Ishikawa (cell line): ENCODE results near the gene HOXB3.

Experiments used
- CEBPB ChIP-seq: IDR thresholded peaks from 2 replicates; pipeline ENCODE4 v1.6.1; 2012
- CREB1 ChIP-seq: IDR thresholded peaks from 2 replicates; pipeline ENCODE4 v1.6.1; 2012; ENCODE audit warnings: low read depth
- EGR1 ChIP-seq: IDR thresholded peaks from 2 replicates; pipeline ENCODE4 v1.6.1; 2012
- EP300 ChIP-seq: IDR thresholded peaks from 2 replicates; pipeline ENCODE4 v1.6.1; 2012; ENCODE audit warnings: borderline replicate concordance
- FOXM1 ChIP-seq: IDR thresholded peaks from 2 replicates; pipeline ENCODE4 v1.6.1; 2012; ENCODE audit warnings: low read depth, borderline replicate concordance
- NFIC ChIP-seq: IDR thresholded peaks from 2 replicates; pipeline ENCODE4 v1.6.1; 2012
- RAD21 ChIP-seq: IDR thresholded peaks from 2 replicates; pipeline ENCODE4 v1.6.1; 2012; ENCODE audit warnings: low read depth
- TAF1 ChIP-seq: IDR thresholded peaks from 2 replicates; pipeline ENCODE4 v1.6.1; 2012; ENCODE audit warnings: low read depth, mild to moderate bottlenecking
- TCF12 ChIP-seq: IDR thresholded peaks from 2 replicates; pipeline ENCODE4 v1.6.1; 2012; ENCODE audit warnings: low read depth
- TEAD4 ChIP-seq: IDR thresholded peaks from 2 replicates; pipeline ENCODE4 v1.6.1; 2012
- YY1 ChIP-seq: IDR thresholded peaks from 2 replicates; pipeline ENCODE4 v1.6.1; 2012; ENCODE audit warnings: low read depth
- ZBTB7A ChIP-seq: IDR thresholded peaks from 2 replicates; pipeline ENCODE4 v1.6.1; 2012; ENCODE audit warnings: low read depth
- TF ChIP-seq, protein P1 (sequence below): IDR thresholded peaks from 2 replicates; pipeline ENCODE4 v1.6.1; 2012
- TF ChIP-seq, protein P2 (sequence below): IDR thresholded peaks from 2 replicates; pipeline ENCODE4 v1.6.1; 2012; ENCODE audit warnings: low read depth, mild to moderate bottlenecking
- TF ChIP-seq, protein P3 (sequence below): IDR thresholded peaks from 2 replicates; pipeline ENCODE4 v1.6.1; 2012

The HOXB3 gene

DNA sequence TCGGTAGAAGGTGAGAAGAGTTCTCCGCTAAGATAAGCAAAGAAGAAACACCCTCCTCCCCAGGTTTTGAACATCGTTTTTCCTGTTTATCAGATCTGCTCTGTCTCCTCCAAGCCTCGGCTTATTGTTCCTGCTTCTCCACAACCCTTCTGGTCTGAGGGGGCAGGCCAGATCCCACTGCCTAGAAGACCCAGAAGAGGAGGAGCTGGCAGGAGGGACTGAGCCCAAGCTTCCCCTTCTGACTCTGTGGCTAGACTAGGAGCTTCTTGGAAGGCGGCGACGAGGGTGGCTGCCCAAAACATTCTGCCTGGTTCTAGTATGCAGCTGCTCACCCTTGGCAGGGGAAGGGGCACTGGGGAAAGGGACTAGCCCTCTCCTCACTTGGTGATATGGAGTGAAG is 8.7 kb upstream of the HOXB3 start:
- TF ChIP-seq, protein P1, sequence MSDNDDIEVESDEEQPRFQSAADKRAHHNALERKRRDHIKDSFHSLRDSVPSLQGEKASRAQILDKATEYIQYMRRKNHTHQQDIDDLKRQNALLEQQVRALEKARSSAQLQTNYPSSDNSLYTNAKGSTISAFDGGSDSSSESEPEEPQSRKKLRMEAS, result no peak
- 0 out of 2 replicates have a peak, but pooled peaks have one; percentile 11 for TF ChIP-seq ZBTB7A

DNA sequence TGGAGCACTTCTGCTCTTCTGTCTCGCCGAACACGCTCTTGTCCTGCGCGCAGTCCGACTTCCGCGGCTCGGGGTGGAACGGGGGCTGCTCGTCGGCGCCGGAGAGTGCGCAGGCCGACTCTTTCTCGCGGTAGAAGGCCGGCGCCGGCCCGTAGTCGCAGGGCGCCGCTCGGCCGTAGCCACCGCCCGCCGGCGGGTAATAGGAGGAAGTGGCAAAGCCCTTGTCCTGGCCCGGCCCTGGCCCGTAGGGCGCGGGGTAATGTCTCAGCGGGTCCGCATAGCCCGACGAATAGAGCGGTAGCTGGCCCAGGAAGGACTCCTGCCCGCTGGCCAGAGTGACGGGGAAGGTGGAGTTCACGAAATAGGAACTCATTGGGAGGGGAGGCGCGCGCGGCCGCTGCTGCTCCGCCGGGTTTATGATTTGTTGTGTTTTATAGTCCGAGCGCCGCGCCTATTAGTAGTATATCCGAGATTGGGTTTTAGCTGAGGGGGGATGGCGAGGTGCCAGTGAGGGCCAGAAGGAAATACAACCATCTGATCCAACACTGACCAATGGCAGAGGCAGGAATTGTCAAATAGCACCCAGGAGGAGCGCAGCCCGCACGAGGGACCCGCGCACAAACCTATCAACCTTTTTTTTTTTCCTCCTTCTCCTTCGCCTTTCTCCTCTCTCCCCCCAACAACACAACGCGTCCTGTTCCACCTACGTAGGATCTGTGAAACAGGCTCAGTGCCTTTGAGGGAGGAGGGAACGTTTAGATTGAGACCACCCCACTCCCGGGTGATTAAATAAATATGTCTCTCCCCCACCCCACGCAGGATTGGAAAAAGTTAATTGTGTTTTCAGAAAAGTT is 8.0 kb upstream of the HOXB3 start:
- TF ChIP-seq, protein P2, sequence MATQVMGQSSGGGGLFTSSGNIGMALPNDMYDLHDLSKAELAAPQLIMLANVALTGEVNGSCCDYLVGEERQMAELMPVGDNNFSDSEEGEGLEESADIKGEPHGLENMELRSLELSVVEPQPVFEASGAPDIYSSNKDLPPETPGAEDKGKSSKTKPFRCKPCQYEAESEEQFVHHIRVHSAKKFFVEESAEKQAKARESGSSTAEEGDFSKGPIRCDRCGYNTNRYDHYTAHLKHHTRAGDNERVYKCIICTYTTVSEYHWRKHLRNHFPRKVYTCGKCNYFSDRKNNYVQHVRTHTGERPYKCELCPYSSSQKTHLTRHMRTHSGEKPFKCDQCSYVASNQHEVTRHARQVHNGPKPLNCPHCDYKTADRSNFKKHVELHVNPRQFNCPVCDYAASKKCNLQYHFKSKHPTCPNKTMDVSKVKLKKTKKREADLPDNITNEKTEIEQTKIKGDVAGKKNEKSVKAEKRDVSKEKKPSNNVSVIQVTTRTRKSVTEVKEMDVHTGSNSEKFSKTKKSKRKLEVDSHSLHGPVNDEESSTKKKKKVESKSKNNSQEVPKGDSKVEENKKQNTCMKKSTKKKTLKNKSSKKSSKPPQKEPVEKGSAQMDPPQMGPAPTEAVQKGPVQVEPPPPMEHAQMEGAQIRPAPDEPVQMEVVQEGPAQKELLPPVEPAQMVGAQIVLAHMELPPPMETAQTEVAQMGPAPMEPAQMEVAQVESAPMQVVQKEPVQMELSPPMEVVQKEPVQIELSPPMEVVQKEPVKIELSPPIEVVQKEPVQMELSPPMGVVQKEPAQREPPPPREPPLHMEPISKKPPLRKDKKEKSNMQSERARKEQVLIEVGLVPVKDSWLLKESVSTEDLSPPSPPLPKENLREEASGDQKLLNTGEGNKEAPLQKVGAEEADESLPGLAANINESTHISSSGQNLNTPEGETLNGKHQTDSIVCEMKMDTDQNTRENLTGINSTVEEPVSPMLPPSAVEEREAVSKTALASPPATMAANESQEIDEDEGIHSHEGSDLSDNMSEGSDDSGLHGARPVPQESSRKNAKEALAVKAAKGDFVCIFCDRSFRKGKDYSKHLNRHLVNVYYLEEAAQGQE, result no peak
- TF ChIP-seq TEAD4 (no peak), CEBPB (no peak), NFIC (peak; percentile 14; the same call in 1 of the 2 replicates), TCF12 (0 out of 2 replicates have a peak, but pooled peaks have one; percentile 16), CREB1 (no peak), EGR1 (no peak)
- TF ChIP-seq, protein P3, sequence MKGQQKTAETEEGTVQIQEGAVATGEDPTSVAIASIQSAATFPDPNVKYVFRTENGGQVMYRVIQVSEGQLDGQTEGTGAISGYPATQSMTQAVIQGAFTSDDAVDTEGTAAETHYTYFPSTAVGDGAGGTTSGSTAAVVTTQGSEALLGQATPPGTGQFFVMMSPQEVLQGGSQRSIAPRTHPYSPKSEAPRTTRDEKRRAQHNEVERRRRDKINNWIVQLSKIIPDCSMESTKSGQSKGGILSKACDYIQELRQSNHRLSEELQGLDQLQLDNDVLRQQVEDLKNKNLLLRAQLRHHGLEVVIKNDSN, result peak; percentile 24; the same call in 1 of the 2 replicates
- TF ChIP-seq, protein P1, result peak; percentile 64

DNA sequence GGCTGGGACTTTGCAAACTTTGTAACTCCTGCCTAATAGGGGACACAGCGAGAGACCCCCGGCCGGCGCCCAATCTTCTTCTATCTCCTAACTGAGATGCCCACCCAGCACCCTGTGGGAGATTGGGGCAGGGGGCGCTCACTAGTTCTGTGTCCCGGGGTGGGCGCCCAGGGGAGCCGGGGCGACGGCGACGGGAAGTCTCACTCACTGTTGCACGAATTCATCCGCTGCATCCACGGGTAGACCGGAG is 7.4 kb upstream of the HOXB3 start:
- TF ChIP-seq EP300 (no peak), RAD21 (no peak), ZBTB7A (no peak; the same call in 1 of the 2 replicates), YY1 (no peak), FOXM1 (no peak), NFIC (no peak), EGR1 (no peak)
- TF ChIP-seq, protein P1, result no peak

DNA sequence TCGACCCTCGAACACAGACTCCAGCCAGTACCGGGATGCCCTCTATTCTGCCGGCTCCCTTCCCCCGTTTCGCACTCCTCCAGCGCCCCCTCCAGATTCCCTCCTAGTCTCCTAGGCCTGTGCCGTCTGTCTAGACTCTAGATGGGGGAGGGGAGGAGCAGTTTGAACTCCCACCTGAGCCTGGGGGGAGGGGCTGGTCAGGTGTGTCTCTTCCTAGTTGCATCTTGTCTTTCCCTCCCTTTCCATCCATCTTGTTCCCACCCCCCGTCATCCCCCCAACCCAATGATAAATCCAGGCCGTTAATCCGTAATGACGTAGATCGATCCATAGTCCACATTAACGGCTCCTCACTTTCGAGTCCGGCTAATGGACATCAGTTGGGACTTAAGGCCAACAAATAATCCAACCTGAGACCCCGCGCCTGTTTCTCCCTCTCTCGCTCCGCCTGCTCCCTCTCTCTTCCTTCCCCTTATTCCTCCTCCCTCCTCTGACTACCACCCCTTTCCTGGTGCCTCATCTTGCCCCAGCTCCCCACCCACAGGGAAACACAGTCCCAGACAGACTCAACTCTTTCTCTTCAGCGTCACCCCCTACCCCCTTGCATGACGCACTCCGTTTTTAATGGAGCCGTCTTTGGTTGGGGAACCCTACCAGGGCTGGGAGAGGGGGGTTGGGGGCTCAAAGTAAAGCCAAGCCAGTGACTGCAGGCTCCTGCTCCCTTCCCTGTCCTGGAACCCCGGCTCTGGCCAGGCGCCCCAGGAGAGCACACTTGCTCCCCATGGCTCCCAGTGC is 6.9 kb upstream of the HOXB3 start:
- TF ChIP-seq, protein P3, result no peak
- TF ChIP-seq YY1, result no peak
- TF ChIP-seq CREB1, result no peak
- TF ChIP-seq RAD21, result no peak
- no peak; the same call in 1 of the 2 replicates for TF ChIP-seq ZBTB7A
- TF ChIP-seq, protein P1, result no peak
- no peak for TF ChIP-seq EGR1
- no peak for TF ChIP-seq EP300
- TF ChIP-seq, protein P2, result no peak
- TF ChIP-seq CEBPB, result no peak
- TF ChIP-seq FOXM1, result no peak
- no peak for TF ChIP-seq TCF12
- TF ChIP-seq TAF1, result no peak
- no peak for TF ChIP-seq NFIC

DNA sequence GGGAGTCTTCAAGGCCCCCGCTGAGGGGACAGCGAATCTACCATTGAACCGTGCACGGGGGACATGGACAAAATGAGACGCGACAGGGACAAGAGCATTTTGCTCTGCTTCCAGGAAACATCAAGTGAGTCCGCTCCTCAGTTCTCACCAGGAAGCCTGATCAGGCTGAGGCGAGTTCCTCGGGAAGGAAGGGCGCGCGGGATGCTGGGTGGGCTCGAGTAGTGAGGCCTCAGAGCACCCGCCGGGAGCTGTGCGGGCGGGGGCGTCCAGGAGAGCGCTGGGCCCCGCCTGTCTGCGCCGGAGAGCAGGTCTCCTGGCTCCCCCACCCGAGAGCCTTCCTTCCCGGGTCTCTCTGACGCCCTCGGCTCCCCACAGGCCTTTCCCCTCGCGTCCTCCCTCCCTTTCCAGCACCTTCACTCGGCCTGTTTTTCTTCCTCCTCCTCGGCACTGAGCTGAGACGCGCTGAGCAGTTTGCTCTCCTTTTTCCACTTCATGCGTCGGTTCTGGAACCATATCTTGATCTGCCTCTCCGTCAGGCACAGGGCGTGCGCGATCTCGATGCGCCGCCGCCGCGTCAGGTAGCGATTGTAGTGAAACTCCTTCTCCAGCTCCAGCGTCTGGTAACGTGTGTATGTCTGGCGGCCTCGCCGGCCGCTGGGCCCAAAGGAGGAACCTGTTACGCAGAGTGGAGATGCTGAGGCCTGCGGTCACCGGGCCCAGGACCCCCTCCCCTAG is 6.1 kb upstream of the HOXB3 start:
- no peak for TF ChIP-seq YY1
- TF ChIP-seq EP300, result no peak
- no peak for TF ChIP-seq CEBPB
- TF ChIP-seq FOXM1, result no peak
- TF ChIP-seq, protein P1, result no peak
- TF ChIP-seq, protein P2, result no peak
- TF ChIP-seq NFIC, result no peak
- no peak for TF ChIP-seq TCF12
- TF ChIP-seq, protein P3, result no peak
- no peak for TF ChIP-seq TAF1
- no peak for TF ChIP-seq EGR1
